ENCODE data around the gene RBKS. TPM values are rescaled to one million over a fixed set of nuclear protein-coding genes. Genes with fewer than 3 reads are reported as not detected.
"Not testable (repeated sequence)": the region's sequence is repeated elsewhere in the genome, so short reads cannot be mapped to it uniquely, and the experiment has no call there.

Gene RBKS
- total and polyA plus RNA-seq, 8 donors: 1.5 to 3.9 (median 2.4) TPM

DNA sequence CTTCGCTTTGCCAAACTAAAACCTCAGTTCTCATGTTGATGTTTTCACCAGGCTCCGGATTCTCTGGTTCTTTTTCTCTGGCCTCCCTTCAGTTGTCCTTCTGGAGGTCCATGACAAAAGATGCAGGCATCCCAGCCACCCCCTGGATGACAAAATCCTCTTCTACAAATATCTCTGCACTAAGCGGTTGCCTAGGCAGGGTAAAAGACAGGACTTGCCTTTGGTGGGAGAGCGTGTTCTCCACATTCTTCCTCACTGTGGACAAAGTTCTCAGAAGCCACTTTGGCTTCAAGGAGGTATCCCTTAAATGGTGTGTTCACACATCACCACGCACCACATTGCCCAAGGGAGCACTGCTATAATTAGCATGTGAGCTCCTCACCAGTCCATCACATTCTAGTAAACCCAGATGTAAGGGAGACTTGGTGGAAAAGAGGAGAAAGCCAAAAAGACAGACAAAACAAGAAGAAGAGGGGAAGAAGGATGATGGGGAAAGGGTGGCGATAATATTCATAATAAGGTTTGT, 142.3 kb downstream of the RBKS start:
- peaks cover 0 to 7% (median 6%) of the 10 kb centered on the region in 3 donors for H3K4me1 ChIP-seq
- intact Hi-C loops (cut with DNase I): no loop called here
- 72 to 79% methylated on average over 6 of the region's 6 CpGs for WGBS, 2 donors
- H3K27ac ChIP-seq: no peak overlapping the region
- H3K4me3 ChIP-seq: no peak overlapping the region
- no peak for FAIRE-seq
- no peaks in the 10 kb centered on the region for H3K27me3 ChIP-seq
- no peaks in the 10 kb centered on the region for H3K36me3 ChIP-seq
- ATAC-seq: no peak
- no peak for DNase-seq
- TF ChIP-seq, protein P1, sequence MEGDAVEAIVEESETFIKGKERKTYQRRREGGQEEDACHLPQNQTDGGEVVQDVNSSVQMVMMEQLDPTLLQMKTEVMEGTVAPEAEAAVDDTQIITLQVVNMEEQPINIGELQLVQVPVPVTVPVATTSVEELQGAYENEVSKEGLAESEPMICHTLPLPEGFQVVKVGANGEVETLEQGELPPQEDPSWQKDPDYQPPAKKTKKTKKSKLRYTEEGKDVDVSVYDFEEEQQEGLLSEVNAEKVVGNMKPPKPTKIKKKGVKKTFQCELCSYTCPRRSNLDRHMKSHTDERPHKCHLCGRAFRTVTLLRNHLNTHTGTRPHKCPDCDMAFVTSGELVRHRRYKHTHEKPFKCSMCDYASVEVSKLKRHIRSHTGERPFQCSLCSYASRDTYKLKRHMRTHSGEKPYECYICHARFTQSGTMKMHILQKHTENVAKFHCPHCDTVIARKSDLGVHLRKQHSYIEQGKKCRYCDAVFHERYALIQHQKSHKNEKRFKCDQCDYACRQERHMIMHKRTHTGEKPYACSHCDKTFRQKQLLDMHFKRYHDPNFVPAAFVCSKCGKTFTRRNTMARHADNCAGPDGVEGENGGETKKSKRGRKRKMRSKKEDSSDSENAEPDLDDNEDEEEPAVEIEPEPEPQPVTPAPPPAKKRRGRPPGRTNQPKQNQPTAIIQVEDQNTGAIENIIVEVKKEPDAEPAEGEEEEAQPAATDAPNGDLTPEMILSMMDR (IDR thresholded peaks at IDR 0.05): no peak
- no peaks in the 10 kb centered on the region for H3K9me3 ChIP-seq

- intact Hi-C loops (cut with DNase I): no loop called here
- Histone ChIP-seq H3K27me3 (no peaks in the 10 kb centered on the region), H3K4me1 (no peaks in the 10 kb centered on the region), H3K9me3 (no peaks in the 10 kb centered on the region), H3K36me3 (no peaks in the 10 kb centered on the region), H3K4me3 (no peak overlapping the region), H3K27ac (no peak overlapping the region)
- no peak for DNase-seq
- TF ChIP-seq, protein P1 (IDR thresholded peaks at IDR 0.05): no peak
- 78 to 86% methylated on average over 2 of the region's 2 CpGs for WGBS, 2 donors
- ATAC-seq: no peak
- FAIRE-seq: no peak
These were observed 143.9 kb downstream of the RBKS start for GRCh38 chr2:27746325-27746724.

DNA sequence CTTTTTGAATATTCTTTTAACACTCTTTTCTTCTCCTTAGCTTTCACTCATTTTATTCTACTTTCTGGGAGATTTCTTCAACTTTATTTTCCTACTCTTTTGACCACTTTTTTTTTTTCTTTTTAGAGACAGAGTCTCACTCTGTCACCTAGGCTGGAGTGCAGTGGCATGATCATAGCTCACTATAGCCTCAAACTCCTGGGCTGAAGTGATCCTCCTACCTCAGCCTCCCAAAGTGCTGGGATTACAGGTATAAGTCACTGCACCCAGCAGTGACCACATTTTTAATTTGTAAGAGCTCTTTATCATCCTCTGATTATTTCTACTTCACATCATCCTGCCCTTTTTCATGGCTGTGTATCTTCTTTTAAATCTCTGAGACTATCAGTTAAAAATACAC, 144.7 kb downstream of the RBKS start:
- H3K9me3 ChIP-seq; H3K4me1 ChIP-seq; DNase-seq; intact Hi-C loops (cut with DNase I); H3K27me3 ChIP-seq; H3K4me3 ChIP-seq; ATAC-seq; FAIRE-seq; H3K27ac ChIP-seq; H3K36me3 ChIP-seq: not testable (repeated sequence)

DNA sequence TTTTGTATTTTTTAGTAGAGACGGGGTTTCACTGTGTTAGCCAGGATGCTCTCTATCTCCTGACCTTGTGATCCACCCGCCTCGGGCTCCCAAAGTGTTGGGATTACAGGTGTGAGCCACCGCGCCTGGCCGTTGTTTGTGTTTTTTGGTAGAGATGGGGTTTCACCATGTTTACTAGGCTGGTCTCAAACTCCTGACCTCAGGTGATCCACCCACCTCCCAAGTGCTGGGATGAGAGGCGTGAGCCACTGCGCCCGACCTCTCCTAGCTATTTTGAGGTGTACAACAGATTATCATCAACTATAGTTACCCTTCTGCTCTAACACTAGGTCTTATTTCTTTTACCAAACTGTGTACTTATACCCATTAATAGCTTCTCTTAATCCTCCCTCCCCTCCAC, 147.6 kb downstream of the RBKS start:
- intact Hi-C loops (cut with DNase I): no loop called here
- no peak overlapping the region for H3K4me3 ChIP-seq
- H3K27ac ChIP-seq: no peak overlapping the region
- H3K9me3 ChIP-seq: no peaks in the 10 kb centered on the region
- 90 to 94% methylated on average over 9 of the region's 9 CpGs for WGBS, 2 donors
- DNase-seq (no peak), FAIRE-seq (no peak), ATAC-seq (no peak)
- H3K27me3 ChIP-seq: no peaks in the 10 kb centered on the region
- H3K36me3 ChIP-seq: no peaks in the 10 kb centered on the region
- TF ChIP-seq, protein P1 (IDR thresholded peaks at IDR 0.05): no peak
- H3K4me1 ChIP-seq: peaks cover 0 to 10% (median 4%) of the 10 kb centered on the region in 3 donors

GRCh38 chr2:27741673-27742072, 148.5 kb downstream of the RBKS start:
- Histone ChIP-seq H3K4me1 (peaks cover 0 to 18% (median 6%) of the 10 kb centered on the region in 3 donors), H3K27me3 (no peaks in the 10 kb centered on the region), H3K4me3 (no peak overlapping the region), H3K9me3 (no peaks in the 10 kb centered on the region), H3K27ac (no peak overlapping the region), H3K36me3 (no peaks in the 10 kb centered on the region)
- no peak for FAIRE-seq
- 72 to 75% methylated on average over 3 of the region's 3 CpGs for WGBS, 2 donors
- TF ChIP-seq, protein P1 (IDR thresholded peaks at IDR 0.05): no peak
- intact Hi-C loops (cut with DNase I): no loop called here
- no peak for DNase-seq
- ATAC-seq: no peak
